Measurements from ENCODE around the gene MRGPRE. TPM values are rescaled to one million over a fixed set of nuclear protein-coding genes. Genes with fewer than 3 reads are reported as not detected.

The MRGPRE gene
- total and polyA plus RNA-seq, 9 donors = not detected

DNA sequence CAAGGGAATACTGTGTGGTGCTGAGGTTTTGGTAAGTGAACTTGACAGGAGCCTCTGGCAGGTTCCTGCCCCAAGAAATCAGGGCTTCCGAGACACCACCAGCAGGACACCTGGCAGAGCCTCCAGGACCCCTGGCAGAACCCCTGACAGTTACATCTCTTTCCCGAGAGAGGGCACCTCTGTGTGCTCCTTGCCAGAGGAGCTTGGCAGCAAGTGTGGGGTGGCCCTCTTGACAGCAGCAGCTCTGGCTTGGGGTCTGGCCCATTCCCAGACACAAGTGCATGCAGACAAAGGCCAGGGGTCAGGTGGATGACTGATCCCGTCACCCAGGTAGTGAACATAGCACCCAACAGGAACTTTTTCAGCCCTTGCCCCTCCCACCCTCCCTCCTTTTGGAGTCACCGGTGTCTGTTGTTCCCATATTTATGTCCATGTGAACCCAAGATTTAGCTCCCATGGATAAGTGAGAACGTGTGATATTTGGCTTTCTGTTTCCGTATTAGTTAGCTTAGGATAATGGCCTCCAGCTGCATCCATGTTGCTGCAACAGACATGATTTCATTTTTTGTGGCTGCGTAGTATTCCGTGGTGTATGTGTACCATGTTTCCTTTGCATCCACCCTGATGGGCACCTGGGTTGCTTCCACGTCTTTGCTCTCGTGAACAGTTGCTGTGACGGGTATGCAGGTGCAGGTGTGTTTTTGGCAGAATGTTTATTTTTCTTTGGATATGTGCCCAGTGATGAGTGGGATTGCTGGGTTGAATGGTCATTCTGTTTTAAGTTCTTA is 45.9 kb downstream of the MRGPRE start:
- no peak for DNase-seq
- intact Hi-C loops (cut with DNase I) = no loop called here
- H3K4me1 ChIP-seq (ENCODE audit: insufficient read depth) = no peaks in the 10 kb centered on the region

DNA sequence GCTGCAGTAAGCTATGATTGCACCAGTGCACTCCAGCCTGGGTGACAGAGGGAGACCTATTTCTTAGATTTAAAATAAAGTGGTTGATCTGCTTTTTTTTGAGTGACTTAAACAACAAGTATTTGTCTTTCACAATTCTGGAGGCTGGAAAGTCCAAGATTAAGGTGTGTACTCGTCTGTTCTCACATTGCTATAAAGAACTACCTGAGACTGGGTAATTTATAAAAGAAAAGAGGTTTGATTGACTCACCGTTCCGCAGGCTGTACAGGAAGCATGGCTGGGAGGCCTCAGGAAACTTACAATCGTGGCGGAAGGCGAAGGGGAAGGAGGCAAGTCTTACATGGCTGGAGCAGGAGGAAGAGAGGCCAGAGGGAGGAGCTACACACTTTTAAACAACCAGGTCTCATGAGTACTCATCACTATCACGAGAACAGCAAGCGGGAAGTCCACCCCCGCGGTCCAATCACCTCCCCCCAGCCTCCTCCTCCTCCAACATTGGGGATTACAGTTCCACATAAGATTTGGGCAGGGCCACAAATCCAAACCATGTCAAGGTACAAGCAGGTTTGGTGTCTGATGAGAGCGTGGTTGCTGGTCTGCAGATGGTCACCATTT is 47.4 kb downstream of the MRGPRE start:
- no peaks in the 10 kb centered on the region for H3K4me1 ChIP-seq (ENCODE audit: insufficient read depth)
- 82 to 84% (median 83%) methylated on average over 11 of the region's 11 CpGs for WGBS, 3 donors
- H3K36me3 ChIP-seq = no peaks in the 10 kb centered on the region
- H3K4me3 ChIP-seq = no peak overlapping the region
- no peaks in the 10 kb centered on the region for H3K27me3 ChIP-seq
- peak in 1 of 5 donors; percentile 5 for DNase-seq
- H3K27ac ChIP-seq = no peak overlapping the region
- no peaks in the 10 kb centered on the region for H3K9me3 ChIP-seq
- TF ChIP-seq POLR2A (IDR thresholded peaks at IDR 0.05) (no peak), EP300 (IDR thresholded peaks at IDR 0.05) (no peak)
- TF ChIP-seq, protein P1, sequence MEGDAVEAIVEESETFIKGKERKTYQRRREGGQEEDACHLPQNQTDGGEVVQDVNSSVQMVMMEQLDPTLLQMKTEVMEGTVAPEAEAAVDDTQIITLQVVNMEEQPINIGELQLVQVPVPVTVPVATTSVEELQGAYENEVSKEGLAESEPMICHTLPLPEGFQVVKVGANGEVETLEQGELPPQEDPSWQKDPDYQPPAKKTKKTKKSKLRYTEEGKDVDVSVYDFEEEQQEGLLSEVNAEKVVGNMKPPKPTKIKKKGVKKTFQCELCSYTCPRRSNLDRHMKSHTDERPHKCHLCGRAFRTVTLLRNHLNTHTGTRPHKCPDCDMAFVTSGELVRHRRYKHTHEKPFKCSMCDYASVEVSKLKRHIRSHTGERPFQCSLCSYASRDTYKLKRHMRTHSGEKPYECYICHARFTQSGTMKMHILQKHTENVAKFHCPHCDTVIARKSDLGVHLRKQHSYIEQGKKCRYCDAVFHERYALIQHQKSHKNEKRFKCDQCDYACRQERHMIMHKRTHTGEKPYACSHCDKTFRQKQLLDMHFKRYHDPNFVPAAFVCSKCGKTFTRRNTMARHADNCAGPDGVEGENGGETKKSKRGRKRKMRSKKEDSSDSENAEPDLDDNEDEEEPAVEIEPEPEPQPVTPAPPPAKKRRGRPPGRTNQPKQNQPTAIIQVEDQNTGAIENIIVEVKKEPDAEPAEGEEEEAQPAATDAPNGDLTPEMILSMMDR (IDR thresholded peaks at IDR 0.05) = no peak
- intact Hi-C loops (cut with DNase I) = no loop called here

More for the DNA sequence above, 45.9 kb downstream of the MRGPRE start:
- Histone ChIP-seq H3K9me3 (no peaks in the 10 kb centered on the region), H3K36me3 (no peaks in the 10 kb centered on the region), H3K27ac (no peak overlapping the region), H3K4me3 (no peak overlapping the region), H3K27me3 (no peaks in the 10 kb centered on the region)
- TF ChIP-seq POLR2A (IDR thresholded peaks at IDR 0.05) = no peak
- TF ChIP-seq, protein P1 (IDR thresholded peaks at IDR 0.05) = no peak
- TF ChIP-seq EP300 (IDR thresholded peaks at IDR 0.05) = no peak
- WGBS, 3 donors = 71 to 79% (median 74%) methylated on average over 11 of the region's 11 CpGs

DNA sequence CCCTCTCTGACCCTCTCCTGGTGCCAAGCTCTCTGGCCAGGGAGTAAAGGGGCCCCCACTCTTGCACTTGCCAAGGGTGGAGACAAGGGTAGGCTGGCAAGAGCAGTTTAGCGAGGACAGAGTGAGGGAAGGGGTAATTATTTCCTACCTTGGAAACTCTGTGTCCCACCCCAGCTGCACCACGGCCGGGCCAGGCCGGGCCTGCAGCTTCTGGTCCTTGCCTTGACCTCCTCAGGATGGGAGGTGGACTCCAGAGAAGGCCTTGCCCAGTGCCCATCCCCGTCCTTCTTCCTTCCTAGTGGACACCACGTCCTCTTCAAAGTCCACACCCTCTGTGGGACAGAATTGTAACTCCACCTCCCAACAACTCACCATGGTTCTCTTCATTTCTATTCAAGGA is 48.7 kb downstream of the MRGPRE start:
- peak in 1 of 5 donors; percentile 4 for DNase-seq
- H3K27ac ChIP-seq = no peak overlapping the region
- no peaks in the 10 kb centered on the region for H3K27me3 ChIP-seq
- WGBS, 3 donors = 83 to 94% (median 89%) methylated on average over 6 of the region's 6 CpGs
- TF ChIP-seq EP300 (IDR thresholded peaks at IDR 0.05) = no peak
- TF ChIP-seq, protein P1 (IDR thresholded peaks at IDR 0.05) = no peak
- no peak for TF ChIP-seq POLR2A (IDR thresholded peaks at IDR 0.05)
- H3K36me3 ChIP-seq = no peaks in the 10 kb centered on the region
- H3K4me3 ChIP-seq = no peak overlapping the region
- H3K4me1 ChIP-seq (ENCODE audit: insufficient read depth) = no peaks in the 10 kb centered on the region
- no peaks in the 10 kb centered on the region for H3K9me3 ChIP-seq
- intact Hi-C loops (cut with DNase I) = no loop called here

DNA sequence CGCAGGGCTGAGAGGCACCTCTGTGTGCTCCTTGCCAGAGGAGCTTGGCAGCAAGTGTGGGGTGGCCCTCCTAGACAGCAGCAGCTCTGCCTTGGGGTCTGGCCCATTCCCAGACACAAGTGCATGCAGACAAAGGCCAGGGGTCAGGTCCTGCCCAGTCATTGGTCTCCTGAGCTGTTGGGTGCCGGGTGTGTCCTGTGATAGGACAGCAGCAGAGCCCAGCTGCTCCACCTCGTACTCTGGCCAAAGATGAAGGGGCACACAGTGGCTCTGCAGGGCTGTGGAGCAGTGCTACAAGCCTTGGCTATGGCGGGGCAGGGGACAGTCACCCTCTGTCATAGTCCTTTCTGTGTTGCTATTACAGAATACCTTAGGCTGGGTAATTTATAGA is 49.8 kb downstream of the MRGPRE start:
- peak in 1 of 5 donors; percentile 23 for DNase-seq
- no peaks in the 10 kb centered on the region for H3K9me3 ChIP-seq
- H3K27me3 ChIP-seq = no peaks in the 10 kb centered on the region
- TF ChIP-seq EP300 (IDR thresholded peaks at IDR 0.05) = no peak
- TF ChIP-seq POLR2A (IDR thresholded peaks at IDR 0.05) = no peak
- TF ChIP-seq, protein P1 (IDR thresholded peaks at IDR 0.05) = no peak
- intact Hi-C loops (cut with DNase I) = no loop called here
- no peak overlapping the region for H3K4me3 ChIP-seq
- no peaks in the 10 kb centered on the region for H3K4me1 ChIP-seq (ENCODE audit: insufficient read depth)
- H3K27ac ChIP-seq = no peak overlapping the region
- no peaks in the 10 kb centered on the region for H3K36me3 ChIP-seq
- WGBS, 3 donors = 88 to 94% (median 88%) methylated on average over 4 of the region's 4 CpGs
